ENCODE data around the gene LGSN. TPM values are rescaled to one million over a fixed set of nuclear protein-coding genes. Genes with fewer than 3 reads are reported as not detected.

LGSN gene
- total RNA-seq, 1 donor from 2014 or later: 0.25 TPM

DNA sequence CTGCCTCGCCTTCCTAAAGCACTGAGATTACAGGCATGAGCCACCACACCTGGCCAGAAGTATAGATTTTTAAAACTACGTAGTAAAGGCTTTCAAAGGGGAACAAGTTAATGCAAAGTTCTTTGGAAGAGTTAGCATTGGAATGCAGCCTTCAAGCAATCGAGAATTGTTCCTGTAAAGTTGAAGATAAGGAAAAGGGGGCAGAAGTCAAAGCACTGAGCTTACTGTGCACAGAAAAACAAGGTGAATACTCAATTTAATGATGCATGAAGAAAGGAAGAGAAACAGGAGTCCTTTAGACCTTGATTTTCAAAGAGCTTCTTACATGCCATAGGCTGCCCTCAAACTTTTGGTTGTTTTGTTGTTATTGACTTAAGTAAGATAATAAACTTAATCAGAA is 29.1 kb upstream of the LGSN start:
- Histone ChIP-seq H3K4me2 (ENCODE audit: low read length) (no peak overlapping the region), H3K4me3 (ENCODE audit: insufficient read depth, low read depth, low read length) (no peak overlapping the region), H2AFZ (ENCODE audit: low read depth, low read length) (no peak overlapping the region), H3K79me2 (ENCODE audit: insufficient read depth, low read length) (no peaks in the 10 kb centered on the region), H4K20me1 (ENCODE audit: insufficient read depth, low read length) (no peaks in the 10 kb centered on the region), H3K9me3 (ENCODE audit: insufficient read depth, low read depth, low read length) (no peaks in the 10 kb centered on the region), H3K27me3 (ENCODE audit: insufficient read depth, low read length) (no peaks in the 10 kb centered on the region), H3K27ac (ENCODE audit: low read depth, low read length) (no peak overlapping the region), H3K4me1 (ENCODE audit: insufficient read depth, low read length) (no peaks in the 10 kb centered on the region), H3K9ac (ENCODE audit: low read length) (no peak overlapping the region), H3K36me3 (ENCODE audit: insufficient read depth, low read length) (no peaks in the 10 kb centered on the region)
- TF ChIP-seq EZH2 (IDR thresholded peaks at IDR 0.05; ENCODE audit: insufficient read depth, low read length): no peak
- TF ChIP-seq, protein P1, sequence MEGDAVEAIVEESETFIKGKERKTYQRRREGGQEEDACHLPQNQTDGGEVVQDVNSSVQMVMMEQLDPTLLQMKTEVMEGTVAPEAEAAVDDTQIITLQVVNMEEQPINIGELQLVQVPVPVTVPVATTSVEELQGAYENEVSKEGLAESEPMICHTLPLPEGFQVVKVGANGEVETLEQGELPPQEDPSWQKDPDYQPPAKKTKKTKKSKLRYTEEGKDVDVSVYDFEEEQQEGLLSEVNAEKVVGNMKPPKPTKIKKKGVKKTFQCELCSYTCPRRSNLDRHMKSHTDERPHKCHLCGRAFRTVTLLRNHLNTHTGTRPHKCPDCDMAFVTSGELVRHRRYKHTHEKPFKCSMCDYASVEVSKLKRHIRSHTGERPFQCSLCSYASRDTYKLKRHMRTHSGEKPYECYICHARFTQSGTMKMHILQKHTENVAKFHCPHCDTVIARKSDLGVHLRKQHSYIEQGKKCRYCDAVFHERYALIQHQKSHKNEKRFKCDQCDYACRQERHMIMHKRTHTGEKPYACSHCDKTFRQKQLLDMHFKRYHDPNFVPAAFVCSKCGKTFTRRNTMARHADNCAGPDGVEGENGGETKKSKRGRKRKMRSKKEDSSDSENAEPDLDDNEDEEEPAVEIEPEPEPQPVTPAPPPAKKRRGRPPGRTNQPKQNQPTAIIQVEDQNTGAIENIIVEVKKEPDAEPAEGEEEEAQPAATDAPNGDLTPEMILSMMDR (IDR thresholded peaks at IDR 0.05; ENCODE audit: insufficient read depth, low read depth, low read length): no peak
- H3K27me3 Mint-ChIP-seq (ENCODE audit: low read depth, unreplicated experiment): no peaks in the 10 kb centered on the region
- H3K36me3 Mint-ChIP-seq (ENCODE audit: low read depth, unreplicated experiment): no peaks in the 10 kb centered on the region
- H3K4me1 Mint-ChIP-seq (ENCODE audit: low read depth, unreplicated experiment): peaks cover 18% of the 10 kb centered on the region
- DNase-seq (ENCODE audit: low read depth) (no peak), FAIRE-seq (no peak)
- H3K4me3 Mint-ChIP-seq (ENCODE audit: unreplicated experiment): no peak overlapping the region
- H3K27ac Mint-ChIP-seq (ENCODE audit: unreplicated experiment): no peak overlapping the region
- no peaks in the 10 kb centered on the region for H3K9me3 Mint-ChIP-seq (ENCODE audit: unreplicated experiment)

DNA sequence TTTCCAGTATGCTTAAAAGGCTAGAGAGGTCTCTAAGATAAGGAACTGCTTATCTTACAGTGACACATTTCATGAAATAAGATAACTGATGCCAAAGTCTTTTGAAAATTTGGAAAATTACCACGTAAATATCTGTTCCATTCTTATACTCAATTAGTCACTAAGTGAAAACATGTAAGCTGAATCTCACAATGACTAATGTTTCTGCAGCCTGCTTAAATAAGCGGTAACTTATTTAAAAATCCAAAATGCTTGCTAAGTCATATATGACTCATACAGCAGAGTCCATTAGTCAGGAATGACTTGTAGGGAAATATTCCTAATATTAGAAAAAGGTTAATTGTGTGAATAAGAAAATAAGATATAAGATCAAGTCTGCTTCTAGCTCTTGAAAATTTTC is 27.8 kb upstream of the LGSN start:
- H3K4me2 ChIP-seq (ENCODE audit: low read length): peak overlapping the region; percentile 49
- Mint-ChIP-seq H3K36me3 (ENCODE audit: low read depth, unreplicated experiment) (no peaks in the 10 kb centered on the region), H3K4me3 (ENCODE audit: unreplicated experiment) (no peak overlapping the region), H3K4me1 (ENCODE audit: low read depth, unreplicated experiment) (peaks cover 16% of the 10 kb centered on the region), H3K27ac (ENCODE audit: unreplicated experiment) (peak overlapping the region; percentile 77), H3K27me3 (ENCODE audit: low read depth, unreplicated experiment) (no peaks in the 10 kb centered on the region), H3K9me3 (ENCODE audit: unreplicated experiment) (no peaks in the 10 kb centered on the region)
- TF ChIP-seq EZH2 (IDR thresholded peaks at IDR 0.05; ENCODE audit: insufficient read depth, low read length): no peak
- TF ChIP-seq, protein P1 (IDR thresholded peaks at IDR 0.05; ENCODE audit: insufficient read depth, low read depth, low read length): no peak
- DNase-seq (ENCODE audit: low read depth) (peak; percentile 88), FAIRE-seq (peak; percentile 60)
- H3K27me3 ChIP-seq (ENCODE audit: insufficient read depth, low read length): no peaks in the 10 kb centered on the region
- no peak overlapping the region for H3K9ac ChIP-seq (ENCODE audit: low read length)
- no peak overlapping the region for H2AFZ ChIP-seq (ENCODE audit: low read depth, low read length)
- H3K36me3 ChIP-seq (ENCODE audit: insufficient read depth, low read length): no peaks in the 10 kb centered on the region
- no peaks in the 10 kb centered on the region for H4K20me1 ChIP-seq (ENCODE audit: insufficient read depth, low read length)
- H3K79me2 ChIP-seq (ENCODE audit: insufficient read depth, low read length): no peaks in the 10 kb centered on the region
- H3K9me3 ChIP-seq (ENCODE audit: insufficient read depth, low read depth, low read length): no peaks in the 10 kb centered on the region
- no peak overlapping the region for H3K4me3 ChIP-seq (ENCODE audit: insufficient read depth, low read depth, low read length)
- H3K27ac ChIP-seq (ENCODE audit: low read depth, low read length): peak overlapping the region; percentile 69
- H3K4me1 ChIP-seq (ENCODE audit: insufficient read depth, low read length): no peaks in the 10 kb centered on the region

DNA sequence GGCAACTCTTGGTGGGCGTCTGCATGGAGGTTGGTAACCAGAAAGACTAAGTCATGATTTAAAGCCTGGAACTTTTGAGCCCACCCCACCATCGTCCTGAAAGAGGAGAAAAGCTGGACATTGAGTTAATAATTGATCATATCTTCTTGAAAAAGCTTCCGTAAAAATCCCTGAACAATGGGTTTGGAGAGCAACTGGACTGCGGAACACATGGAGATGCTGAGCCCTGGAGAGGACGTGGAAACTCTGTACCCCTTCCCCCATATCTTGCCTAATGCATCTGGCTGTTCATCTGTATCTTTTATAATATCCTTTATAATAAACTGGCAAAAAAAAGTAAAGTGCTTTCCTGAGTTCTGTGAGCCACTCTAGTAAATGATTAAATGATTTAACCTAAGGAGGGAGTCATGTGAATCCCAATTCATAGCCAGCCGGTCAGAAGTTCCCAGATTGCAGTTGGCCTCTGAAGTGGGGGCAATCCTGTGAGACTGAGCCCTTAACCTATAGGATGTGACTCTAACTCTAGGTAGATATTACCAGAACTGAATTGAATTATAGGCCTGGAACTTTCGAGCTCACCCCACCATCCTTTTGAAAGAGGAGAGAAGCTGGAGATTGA is 26.5 kb upstream of the LGSN start:
- no peaks in the 10 kb centered on the region for H3K9me3 Mint-ChIP-seq (ENCODE audit: unreplicated experiment)
- FAIRE-seq (no peak), DNase-seq (ENCODE audit: low read depth) (no peak)
- Histone ChIP-seq H3K9me3 (ENCODE audit: insufficient read depth, low read depth, low read length) (peaks cover 1% of the 10 kb centered on the region), H4K20me1 (ENCODE audit: insufficient read depth, low read length) (no peaks in the 10 kb centered on the region), H3K27me3 (ENCODE audit: insufficient read depth, low read length) (no peaks in the 10 kb centered on the region), H3K36me3 (ENCODE audit: insufficient read depth, low read length) (no peaks in the 10 kb centered on the region), H3K79me2 (ENCODE audit: insufficient read depth, low read length) (no peaks in the 10 kb centered on the region), H3K4me1 (ENCODE audit: insufficient read depth, low read length) (no peaks in the 10 kb centered on the region), H3K4me2 (ENCODE audit: low read length) (no peak overlapping the region), H3K4me3 (ENCODE audit: insufficient read depth, low read depth, low read length) (no peak overlapping the region), H2AFZ (ENCODE audit: low read depth, low read length) (no peak overlapping the region), H3K27ac (ENCODE audit: low read depth, low read length) (no peak overlapping the region), H3K9ac (ENCODE audit: low read length) (no peak overlapping the region)
- no peak overlapping the region for H3K27ac Mint-ChIP-seq (ENCODE audit: unreplicated experiment)
- TF ChIP-seq, protein P1 (IDR thresholded peaks at IDR 0.05; ENCODE audit: insufficient read depth, low read depth, low read length): no peak
- no peak for TF ChIP-seq EZH2 (IDR thresholded peaks at IDR 0.05; ENCODE audit: insufficient read depth, low read length)
- no peaks in the 10 kb centered on the region for H3K36me3 Mint-ChIP-seq (ENCODE audit: low read depth, unreplicated experiment)
- peaks cover 13% of the 10 kb centered on the region for H3K4me1 Mint-ChIP-seq (ENCODE audit: low read depth, unreplicated experiment)
- no peak overlapping the region for H3K4me3 Mint-ChIP-seq (ENCODE audit: unreplicated experiment)
- H3K27me3 Mint-ChIP-seq (ENCODE audit: low read depth, unreplicated experiment): no peaks in the 10 kb centered on the region

Measured in astrocyte (in vitro differentiated cells and primary cell).